ENCODE results near the gene FBRS. TPM values are rescaled to one million over a fixed set of nuclear protein-coding genes. Genes with fewer than 3 reads are reported as not detected.
A peak's percentile ranks its signal among the peaks of the same experiment; 100 is the strongest.
"Not testable (repeated sequence)": the region's sequence is repeated elsewhere in the genome, so short reads cannot be mapped to it uniquely, and the experiment has no call there.

Gene FBRS
- total RNA-seq, 6 experiments from 2014 or later = 13.0 to 26.2 (median 20.9) TPM

DNA sequence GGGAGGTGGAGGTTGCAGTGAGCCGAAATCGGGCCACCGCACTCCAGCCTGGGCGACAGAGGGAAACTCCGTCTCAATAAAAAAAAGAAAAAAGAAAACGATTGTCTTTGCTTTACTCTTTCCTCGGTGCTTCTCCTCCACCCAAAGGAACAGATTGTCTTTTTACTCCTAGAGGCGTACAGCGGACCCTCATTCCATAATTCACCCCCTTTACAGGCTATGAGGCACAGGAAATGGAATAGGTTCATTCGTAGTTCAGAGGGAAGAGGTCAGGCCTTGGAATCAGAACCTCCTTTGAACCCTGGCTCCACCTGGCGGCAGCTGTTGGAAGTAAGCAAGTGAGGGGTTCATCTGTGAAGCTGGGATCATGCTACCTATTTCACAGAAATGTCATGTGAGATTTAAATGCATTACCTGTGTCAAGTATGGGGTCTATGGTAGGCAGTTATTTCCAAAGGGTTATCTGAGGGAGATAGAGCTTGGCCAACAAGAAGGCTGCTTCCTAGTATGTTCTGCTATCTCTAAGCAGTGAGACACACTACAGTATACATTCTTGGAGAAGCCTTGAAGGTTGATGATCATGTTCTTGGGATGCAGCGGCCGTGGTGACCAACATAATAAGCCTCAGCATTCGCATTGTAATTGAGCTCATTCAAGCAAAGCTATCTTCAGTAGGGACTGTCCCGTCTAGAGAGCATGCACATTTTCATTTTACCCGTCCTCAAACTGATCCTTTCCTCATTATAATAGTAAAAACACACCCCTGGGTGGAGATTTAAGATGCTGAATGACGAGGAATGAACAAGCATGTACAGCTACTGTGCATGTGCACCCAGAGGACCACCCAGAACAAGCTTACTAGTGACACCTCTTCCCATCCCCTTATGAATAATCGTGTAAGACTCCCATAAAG lies 29.3 kb upstream of the FBRS start:
- Histone ChIP-seq H3K9me3 (no peaks in the 10 kb centered on the region), H3K4me1 (peaks cover 0 to 8% (median 0%) of the 10 kb centered on the region in 4 donors), H3K27me3 (no peaks in the 10 kb centered on the region), H3K27ac (peak overlapping the region in 2 of 3 donors; percentile 50 to 58), H3K4me3 (no peak overlapping the region), H3K36me3 (no peaks in the 10 kb centered on the region)
- DNase-seq (peak; percentile 84 to 87 (median 86)), ATAC-seq (peak; percentile 96 to 99 (median 98))
- 25% methylated on average over 18 of the region's 18 CpGs for WGBS (ENCODE audit: insufficient coverage, low coverage, low lambda C conversion rate, missing lambda C conversion rate)
- TF ChIP-seq, protein P1, sequence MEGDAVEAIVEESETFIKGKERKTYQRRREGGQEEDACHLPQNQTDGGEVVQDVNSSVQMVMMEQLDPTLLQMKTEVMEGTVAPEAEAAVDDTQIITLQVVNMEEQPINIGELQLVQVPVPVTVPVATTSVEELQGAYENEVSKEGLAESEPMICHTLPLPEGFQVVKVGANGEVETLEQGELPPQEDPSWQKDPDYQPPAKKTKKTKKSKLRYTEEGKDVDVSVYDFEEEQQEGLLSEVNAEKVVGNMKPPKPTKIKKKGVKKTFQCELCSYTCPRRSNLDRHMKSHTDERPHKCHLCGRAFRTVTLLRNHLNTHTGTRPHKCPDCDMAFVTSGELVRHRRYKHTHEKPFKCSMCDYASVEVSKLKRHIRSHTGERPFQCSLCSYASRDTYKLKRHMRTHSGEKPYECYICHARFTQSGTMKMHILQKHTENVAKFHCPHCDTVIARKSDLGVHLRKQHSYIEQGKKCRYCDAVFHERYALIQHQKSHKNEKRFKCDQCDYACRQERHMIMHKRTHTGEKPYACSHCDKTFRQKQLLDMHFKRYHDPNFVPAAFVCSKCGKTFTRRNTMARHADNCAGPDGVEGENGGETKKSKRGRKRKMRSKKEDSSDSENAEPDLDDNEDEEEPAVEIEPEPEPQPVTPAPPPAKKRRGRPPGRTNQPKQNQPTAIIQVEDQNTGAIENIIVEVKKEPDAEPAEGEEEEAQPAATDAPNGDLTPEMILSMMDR (IDR thresholded peaks at IDR 0.05) = peak; percentile 85 to 95 (median 95)
- TF ChIP-seq POLR2A (IDR thresholded peaks at IDR 0.05) = no peak
- intact Hi-C loops (cut with DNase I) = loop anchor here in 1 of 2 donors (10.0 kb wide), 1 partner anchor 204 kb away; no protein-coding TSS in a partner anchor

DNA sequence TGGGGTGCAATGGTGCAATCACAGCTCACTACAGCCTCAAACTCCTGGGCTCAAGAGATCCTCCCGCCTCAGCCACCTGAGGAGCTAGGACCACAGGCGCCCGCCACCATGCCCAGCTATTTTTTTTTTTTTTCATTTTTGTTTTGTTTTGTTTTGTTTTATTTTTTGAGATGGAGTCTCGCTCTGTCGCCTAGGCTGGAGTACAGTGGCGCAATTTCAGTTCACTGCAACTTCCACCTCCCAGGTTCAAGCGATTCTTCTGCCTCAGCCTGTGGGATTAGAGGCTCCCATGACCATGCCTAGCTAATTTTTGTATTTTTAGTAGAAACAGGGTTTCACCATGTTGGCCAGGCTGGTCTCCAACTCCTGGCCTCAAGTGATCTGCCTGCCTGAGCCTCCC lies 25.8 kb upstream of the FBRS start:
- not testable (repeated sequence) for H3K4me3 ChIP-seq, H3K36me3 ChIP-seq
- 96% methylated on average over 4 of the region's 7 CpGs for WGBS (ENCODE audit: insufficient coverage, low coverage, low lambda C conversion rate, missing lambda C conversion rate)

DNA sequence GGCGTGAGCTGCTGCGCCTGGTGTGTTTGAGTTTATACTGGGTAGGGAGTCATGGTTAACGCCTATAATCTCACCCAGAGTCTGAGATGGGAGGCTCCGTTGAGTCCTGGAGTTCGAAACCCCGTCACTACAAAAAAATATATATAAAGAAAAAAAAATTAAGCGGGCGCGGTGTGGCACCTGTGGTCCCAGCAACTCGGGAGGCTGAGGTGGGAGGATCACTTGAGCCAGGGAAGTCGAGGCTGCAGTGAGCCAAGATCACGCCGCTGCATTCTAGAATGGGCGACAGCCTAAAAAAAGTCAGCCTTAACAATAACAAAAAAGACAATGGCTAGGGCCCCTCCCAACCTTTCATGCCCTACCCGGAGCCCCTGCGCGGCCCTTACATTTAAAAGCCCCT lies 24.7 kb upstream of the FBRS start:
- no peak for TF ChIP-seq POLR2A (IDR thresholded peaks at IDR 0.05)
- TF ChIP-seq, protein P1 (IDR thresholded peaks at IDR 0.05) = no peak
- WGBS (ENCODE audit: insufficient coverage, low coverage, low lambda C conversion rate, missing lambda C conversion rate) = 89% methylated on average over 17 of the region's 17 CpGs
- no peak for DNase-seq
- no peaks in the 10 kb centered on the region for H3K36me3 ChIP-seq
- H3K4me3 ChIP-seq = peak overlapping the region; percentile 52 to 75 (median 72)
- no peak for ATAC-seq
- peaks cover 0 to 12% (median 2%) of the 10 kb centered on the region in 4 donors for H3K4me1 ChIP-seq
- H3K27ac ChIP-seq = peak overlapping the region; percentile 85 to 95 (median 88)
- no peaks in the 10 kb centered on the region for H3K27me3 ChIP-seq
- intact Hi-C loops (cut with DNase I) = no loop called here
- no peaks in the 10 kb centered on the region for H3K9me3 ChIP-seq

More for the DNA sequence above, 25.8 kb upstream of the FBRS start:
- H3K27me3 ChIP-seq; H3K27ac ChIP-seq; ATAC-seq; H3K9me3 ChIP-seq; DNase-seq; intact Hi-C loops (cut with DNase I): not testable (repeated sequence)
- peaks cover 0 to 14% (median 2%) of the 10 kb centered on the region in 4 donors for H3K4me1 ChIP-seq

DNA sequence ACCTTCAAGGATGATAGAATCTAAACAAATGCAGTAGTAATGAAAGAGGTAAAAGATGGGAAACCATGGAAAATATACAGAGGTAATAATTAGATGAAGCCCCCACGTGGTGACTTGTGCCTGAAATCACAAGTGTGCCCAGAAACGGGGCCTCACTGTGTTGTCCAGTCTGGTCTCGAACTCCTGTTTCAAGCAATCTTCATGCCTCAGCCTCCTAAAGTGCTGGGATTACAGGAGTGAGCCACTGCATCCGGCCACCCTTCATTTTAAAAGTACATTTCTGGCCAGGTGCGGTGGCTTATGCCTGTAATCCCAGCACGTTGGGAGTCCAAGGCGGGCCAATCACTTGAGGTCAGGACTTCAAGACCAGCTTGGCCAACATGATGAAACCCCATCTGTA lies 21.6 kb upstream of the FBRS start:
- no peak for TF ChIP-seq POLR2A (IDR thresholded peaks at IDR 0.05)
- TF ChIP-seq, protein P1 (IDR thresholded peaks at IDR 0.05) = no peak
- no peaks in the 10 kb centered on the region for H3K27me3 ChIP-seq
- H3K4me3 ChIP-seq = no peak overlapping the region
- no peaks in the 10 kb centered on the region for H3K36me3 ChIP-seq
- no peak for DNase-seq
- no peak for ATAC-seq
- H3K9me3 ChIP-seq = no peaks in the 10 kb centered on the region
- peaks cover 0 to 8% (median 2%) of the 10 kb centered on the region in 4 donors for H3K4me1 ChIP-seq
- WGBS (ENCODE audit: insufficient coverage, low coverage, low lambda C conversion rate, missing lambda C conversion rate) = 96% methylated on average over 4 of the region's 7 CpGs
- intact Hi-C loops (cut with DNase I) = no loop called here
- H3K27ac ChIP-seq = no peak overlapping the region

DNA sequence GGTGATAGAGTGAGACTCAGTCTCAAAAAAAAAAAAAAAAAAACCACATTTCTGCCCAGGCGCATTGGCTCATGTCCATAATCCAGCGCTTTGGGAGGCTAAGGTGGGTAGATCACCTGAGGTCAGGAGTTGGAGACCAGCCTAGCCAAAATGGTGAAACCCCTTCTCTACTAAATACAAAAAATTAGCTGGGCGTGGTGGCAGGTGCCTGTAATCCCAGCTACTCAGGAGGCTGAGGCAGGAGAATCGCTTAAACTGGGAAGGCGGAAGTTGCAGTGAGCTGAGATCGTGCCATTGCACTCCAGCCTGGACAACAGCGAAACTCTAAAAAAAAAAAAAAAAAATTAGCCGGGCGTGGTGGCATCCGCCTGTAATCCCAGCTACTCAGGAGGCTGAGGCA lies 21.1 kb upstream of the FBRS start:
- intact Hi-C loops (cut with DNase I); ATAC-seq: not testable (repeated sequence)

More for the DNA sequence above, 21.1 kb upstream of the FBRS start:
- not testable (repeated sequence) for H3K9me3 ChIP-seq, H3K27ac ChIP-seq, DNase-seq, H3K4me3 ChIP-seq, H3K36me3 ChIP-seq, H3K27me3 ChIP-seq, H3K4me1 ChIP-seq
- 81% methylated on average over 10 of the region's 10 CpGs for WGBS (ENCODE audit: insufficient coverage, low coverage, low lambda C conversion rate, missing lambda C conversion rate)

Data from right lobe of liver (tissue), 6 donors.